ENCODE measurements around the gene CAMTA1.

The CAMTA1 gene

GRCh38 chr1:7575041-7575400, 789.8 kb downstream of the CAMTA1 start:
- H3K27ac ChIP-seq (ENCODE audit: low read depth, low read length) = no peak overlapping the region
- H2BK120ac ChIP-seq (ENCODE audit: insufficient read depth, low read length, poor library complexity) = no peak overlapping the region

GRCh38 chr1:7576946-7577657, 791.8 kb downstream of the CAMTA1 start:
- no peak overlapping the region for H4K91ac ChIP-seq (ENCODE audit: low read depth, low read length)
- no peak overlapping the region for H4K12ac ChIP-seq (ENCODE audit: low read depth, low read length)
- no peaks in the 10 kb centered on the region for H3K79me1 ChIP-seq (ENCODE audit: low read length)
- H3K27me3 ChIP-seq (ENCODE audit: insufficient read depth, low read length) = no peaks in the 10 kb centered on the region
- no peak overlapping the region for H2BK12ac ChIP-seq (ENCODE audit: low read length)
- H3K79me2 ChIP-seq (ENCODE audit: control insufficient read depth, insufficient read depth, low read length, poor library complexity) = no peaks in the 10 kb centered on the region
- WGBS (ENCODE audit: extremely low coverage, insufficient coverage, insufficient read length) = no CpG with 5 or more reads among the region's 14 CpGs
- no peak overlapping the region for H2AFZ ChIP-seq (ENCODE audit: insufficient read depth, low read length, poor library complexity)
- H2BK120ac ChIP-seq (ENCODE audit: insufficient read depth, low read length, poor library complexity) = no peak overlapping the region
- H3K4me2 ChIP-seq (ENCODE audit: low read length) = no peak overlapping the region
- no peak for DNase-seq
- H3K4me3 ChIP-seq (ENCODE audit: low read depth, low read length) = no peak overlapping the region
- no peak overlapping the region for H3K14ac ChIP-seq (ENCODE audit: low read length)
- H3K36me3 ChIP-seq (ENCODE audit: control insufficient read depth in 1 of 2, insufficient read depth in 2 of 2, low read length in 2 of 2) = no peaks in the 10 kb centered on the region
- H3K23ac ChIP-seq (ENCODE audit: low read length) = no peak overlapping the region
- no peak overlapping the region for H3K27ac ChIP-seq (ENCODE audit: low read depth, low read length)
- H3K4ac ChIP-seq (ENCODE audit: low read depth, low read length) = no peak overlapping the region
- H3K9ac ChIP-seq (ENCODE audit: low read length) = no peak overlapping the region
- H2AK5ac ChIP-seq (ENCODE audit: low read length) = no peak overlapping the region
- H2BK5ac ChIP-seq (ENCODE audit: low read depth, low read length, poor library complexity) = no peak overlapping the region
- no peaks in the 10 kb centered on the region for H3K9me3 ChIP-seq (ENCODE audit: insufficient read depth, low read depth, low read length)
- no peaks in the 10 kb centered on the region for H3K4me1 ChIP-seq (ENCODE audit: control insufficient read depth in 1 of 2, insufficient read depth in 2 of 2, low read length in 2 of 2)
- no peak overlapping the region for H3K18ac ChIP-seq (ENCODE audit: low read length)
- H4K8ac ChIP-seq (ENCODE audit: low read depth, low read length) = no peak overlapping the region

More at GRCh38 chr1:7575041-7575400, 789.8 kb downstream of the CAMTA1 start:
- DNase-seq = no peak
- no peaks in the 10 kb centered on the region for H3K79me1 ChIP-seq (ENCODE audit: low read length)
- no peak overlapping the region for H2BK12ac ChIP-seq (ENCODE audit: low read length)
- H3K36me3 ChIP-seq (ENCODE audit: control insufficient read depth in 1 of 2, insufficient read depth in 2 of 2, low read length in 2 of 2) = no peaks in the 10 kb centered on the region
- H3K4me3 ChIP-seq (ENCODE audit: low read depth, low read length) = no peak overlapping the region
- no CpG with 5 or more reads among the region's 2 CpGs for WGBS (ENCODE audit: extremely low coverage, insufficient coverage, insufficient read length)
- H3K18ac ChIP-seq (ENCODE audit: low read length) = no peak overlapping the region
- no peak overlapping the region for H3K9ac ChIP-seq (ENCODE audit: low read length)
- H4K8ac ChIP-seq (ENCODE audit: low read depth, low read length) = no peak overlapping the region
- no peak overlapping the region for H3K14ac ChIP-seq (ENCODE audit: low read length)
- H3K79me2 ChIP-seq (ENCODE audit: control insufficient read depth, insufficient read depth, low read length, poor library complexity) = no peaks in the 10 kb centered on the region
- H2AK5ac ChIP-seq (ENCODE audit: low read length) = no peak overlapping the region
- no peaks in the 10 kb centered on the region for H3K9me3 ChIP-seq (ENCODE audit: insufficient read depth, low read depth, low read length)
- H3K4me1 ChIP-seq (ENCODE audit: control insufficient read depth in 1 of 2, insufficient read depth in 2 of 2, low read length in 2 of 2) = no peaks in the 10 kb centered on the region
- H2AFZ ChIP-seq (ENCODE audit: insufficient read depth, low read length, poor library complexity) = no peak overlapping the region
- no peak overlapping the region for H4K91ac ChIP-seq (ENCODE audit: low read depth, low read length)
- H2BK5ac ChIP-seq (ENCODE audit: low read depth, low read length, poor library complexity) = no peak overlapping the region
- no peak overlapping the region for H3K4ac ChIP-seq (ENCODE audit: low read depth, low read length)
- no peak overlapping the region for H3K23ac ChIP-seq (ENCODE audit: low read length)
- H3K27me3 ChIP-seq (ENCODE audit: insufficient read depth, low read length) = no peaks in the 10 kb centered on the region
- H3K4me2 ChIP-seq (ENCODE audit: low read length) = no peak overlapping the region
- H4K12ac ChIP-seq (ENCODE audit: low read depth, low read length) = no peak overlapping the region

GRCh38 chr1:7578206-7578605, 793.0 kb downstream of the CAMTA1 start:
- no peak overlapping the region for H2AFZ ChIP-seq (ENCODE audit: insufficient read depth, low read length, poor library complexity)
- H4K8ac ChIP-seq (ENCODE audit: low read depth, low read length) = no peak overlapping the region
- no peak overlapping the region for H4K12ac ChIP-seq (ENCODE audit: low read depth, low read length)
- no peak overlapping the region for H2AK5ac ChIP-seq (ENCODE audit: low read length)
- WGBS (ENCODE audit: extremely low coverage, insufficient coverage, insufficient read length) = no CpG with 5 or more reads among the region's 15 CpGs
- H3K18ac ChIP-seq (ENCODE audit: low read length) = no peak overlapping the region
- DNase-seq = no peak
- no peaks in the 10 kb centered on the region for H3K36me3 ChIP-seq (ENCODE audit: control insufficient read depth in 1 of 2, insufficient read depth in 2 of 2, low read length in 2 of 2)
- no peak overlapping the region for H3K23ac ChIP-seq (ENCODE audit: low read length)
- H2BK120ac ChIP-seq (ENCODE audit: insufficient read depth, low read length, poor library complexity) = no peak overlapping the region
- no peaks in the 10 kb centered on the region for H3K79me2 ChIP-seq (ENCODE audit: control insufficient read depth, insufficient read depth, low read length, poor library complexity)
- H3K14ac ChIP-seq (ENCODE audit: low read length) = no peak overlapping the region
- no peak overlapping the region for H2BK5ac ChIP-seq (ENCODE audit: low read depth, low read length, poor library complexity)
- no peak overlapping the region for H3K4me2 ChIP-seq (ENCODE audit: low read length)
- H2BK12ac ChIP-seq (ENCODE audit: low read length) = no peak overlapping the region
- no peak overlapping the region for H3K4ac ChIP-seq (ENCODE audit: low read depth, low read length)
- no peaks in the 10 kb centered on the region for H3K9me3 ChIP-seq (ENCODE audit: insufficient read depth, low read depth, low read length)
- H3K4me1 ChIP-seq (ENCODE audit: control insufficient read depth in 1 of 2, insufficient read depth in 2 of 2, low read length in 2 of 2) = no peaks in the 10 kb centered on the region
- H3K27ac ChIP-seq (ENCODE audit: low read depth, low read length) = no peak overlapping the region
- no peaks in the 10 kb centered on the region for H3K79me1 ChIP-seq (ENCODE audit: low read length)
- H3K27me3 ChIP-seq (ENCODE audit: insufficient read depth, low read length) = no peaks in the 10 kb centered on the region
- no peak overlapping the region for H3K9ac ChIP-seq (ENCODE audit: low read length)
- no peak overlapping the region for H3K4me3 ChIP-seq (ENCODE audit: low read depth, low read length)
- H4K91ac ChIP-seq (ENCODE audit: low read depth, low read length) = no peak overlapping the region

DNA sequence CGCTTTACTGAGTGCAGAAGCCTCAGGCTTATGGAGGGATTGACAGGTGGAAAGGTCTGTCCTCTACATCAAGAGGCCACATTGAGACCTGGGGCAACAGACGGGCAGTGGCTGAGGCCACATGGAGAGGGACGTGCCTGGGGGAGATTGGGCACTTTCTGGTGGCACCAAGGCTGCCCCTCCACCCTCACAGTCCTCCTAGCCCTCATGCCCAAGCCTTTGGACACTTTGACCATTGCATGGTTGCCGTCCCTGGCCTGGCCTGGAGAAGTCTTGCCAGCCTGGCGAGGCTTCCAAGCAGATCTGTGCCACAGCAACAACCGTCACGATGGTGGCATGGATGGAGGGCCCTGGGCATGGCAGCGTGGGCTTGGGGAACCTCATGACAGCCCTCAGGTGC, 793.8 kb downstream of the CAMTA1 start:
- no peaks in the 10 kb centered on the region for H3K27me3 ChIP-seq (ENCODE audit: insufficient read depth, low read length)
- no peaks in the 10 kb centered on the region for H3K79me2 ChIP-seq (ENCODE audit: control insufficient read depth, insufficient read depth, low read length, poor library complexity)
- H3K9me3 ChIP-seq (ENCODE audit: insufficient read depth, low read depth, low read length) = no peaks in the 10 kb centered on the region
- no peak overlapping the region for H3K23ac ChIP-seq (ENCODE audit: low read length)
- no peak overlapping the region for H3K14ac ChIP-seq (ENCODE audit: low read length)
- no peak overlapping the region for H4K8ac ChIP-seq (ENCODE audit: low read depth, low read length)
- WGBS (ENCODE audit: extremely low coverage, insufficient coverage, insufficient read length) = no CpG with 5 or more reads among the region's 8 CpGs
- no peaks in the 10 kb centered on the region for H3K36me3 ChIP-seq (ENCODE audit: control insufficient read depth in 1 of 2, insufficient read depth in 2 of 2, low read length in 2 of 2)
- no peak overlapping the region for H2BK12ac ChIP-seq (ENCODE audit: low read length)
- no peak overlapping the region for H3K27ac ChIP-seq (ENCODE audit: low read depth, low read length)
- no peak overlapping the region for H3K9ac ChIP-seq (ENCODE audit: low read length)
- H2AFZ ChIP-seq (ENCODE audit: insufficient read depth, low read length, poor library complexity) = no peak overlapping the region
- no peak overlapping the region for H3K4ac ChIP-seq (ENCODE audit: low read depth, low read length)
- H4K12ac ChIP-seq (ENCODE audit: low read depth, low read length) = no peak overlapping the region
- H3K4me2 ChIP-seq (ENCODE audit: low read length) = no peak overlapping the region
- no peak overlapping the region for H3K4me3 ChIP-seq (ENCODE audit: low read depth, low read length)
- no peak overlapping the region for H3K18ac ChIP-seq (ENCODE audit: low read length)
- DNase-seq = no peak
- H3K79me1 ChIP-seq (ENCODE audit: low read length) = no peaks in the 10 kb centered on the region
- no peaks in the 10 kb centered on the region for H3K4me1 ChIP-seq (ENCODE audit: control insufficient read depth in 1 of 2, insufficient read depth in 2 of 2, low read length in 2 of 2)
- H4K91ac ChIP-seq (ENCODE audit: low read depth, low read length) = no peak overlapping the region
- no peak overlapping the region for H2BK120ac ChIP-seq (ENCODE audit: insufficient read depth, low read length, poor library complexity)
- H2AK5ac ChIP-seq (ENCODE audit: low read length) = no peak overlapping the region
- H2BK5ac ChIP-seq (ENCODE audit: low read depth, low read length, poor library complexity) = no peak overlapping the region
